Measurements from ENCODE around the gene DLST. TPM values are rescaled to one million over a fixed set of nuclear protein-coding genes. Genes with fewer than 3 reads are reported as not detected.

Gene DLST
- total RNA-seq, 1 donor from 2014 or later = 102 TPM

DNA sequence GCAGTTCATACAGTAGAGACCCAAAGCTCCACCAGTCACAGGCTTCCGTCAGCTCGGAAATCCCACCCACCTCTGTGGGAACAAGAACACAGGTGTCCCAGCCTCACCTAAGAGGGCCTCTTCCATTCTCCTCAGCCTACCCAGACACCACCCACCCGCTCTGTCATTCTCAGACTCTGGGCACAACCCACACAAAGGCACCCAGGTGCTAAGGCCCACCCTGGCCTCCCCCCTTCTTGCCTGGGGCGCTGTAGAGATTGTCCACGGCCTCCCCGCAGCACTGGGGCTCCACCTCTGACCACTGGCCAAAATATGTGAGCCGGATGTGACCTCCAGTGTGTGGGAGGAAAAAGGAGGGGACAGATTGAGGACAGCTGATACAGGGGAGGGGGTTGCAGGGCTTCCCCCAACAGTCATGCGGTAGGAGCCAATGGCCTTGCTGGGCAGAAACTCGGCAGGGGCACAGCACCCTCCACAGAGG is 27.2 kb downstream of the DLST start:
- Mint-ChIP-seq H3K9me3 (no peaks in the 10 kb centered on the region), H3K36me3 (ENCODE audit: low read depth) (peaks cover 9% of the 10 kb centered on the region), H3K4me1 (ENCODE audit: low read depth) (no peaks in the 10 kb centered on the region), H3K4me3 (ENCODE audit: low read depth) (no peak overlapping the region), H3K27ac (no peak overlapping the region), H3K27me3 (ENCODE audit: low read depth) (no peaks in the 10 kb centered on the region)
- intact Hi-C loops (cut with micrococcal nuclease) = no loop called here
- DNase-seq (ENCODE audit: low spot score) = no peak

DNA sequence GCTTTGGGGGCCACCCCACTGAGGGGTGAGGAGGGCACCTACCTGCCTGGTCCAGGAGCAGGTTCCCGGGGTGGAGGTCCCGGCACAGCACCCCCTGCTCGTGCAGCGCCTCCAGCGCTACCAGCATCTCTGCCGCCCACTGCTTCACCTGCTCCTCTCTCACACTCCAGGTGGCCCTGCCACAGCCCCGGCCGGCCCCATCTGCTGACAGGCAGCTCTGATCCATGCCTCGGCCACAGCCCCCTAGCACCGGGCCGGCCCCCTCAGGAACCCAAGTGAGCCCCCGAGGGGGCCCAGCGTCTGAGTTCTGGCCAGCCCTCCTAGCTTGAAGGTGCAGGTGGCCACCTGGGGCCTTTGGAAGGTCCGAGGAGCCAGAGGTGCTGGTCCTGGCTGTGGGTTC is 27.8 kb downstream of the DLST start:
- DNase-seq (ENCODE audit: low spot score) = no peak
- no peaks in the 10 kb centered on the region for H3K9me3 Mint-ChIP-seq
- H3K27ac Mint-ChIP-seq = no peak overlapping the region
- intact Hi-C loops (cut with micrococcal nuclease) = no loop called here
- no peaks in the 10 kb centered on the region for H3K27me3 Mint-ChIP-seq (ENCODE audit: low read depth)
- H3K4me3 Mint-ChIP-seq (ENCODE audit: low read depth) = no peak overlapping the region
- peaks cover 6% of the 10 kb centered on the region for H3K36me3 Mint-ChIP-seq (ENCODE audit: low read depth)
- H3K4me1 Mint-ChIP-seq (ENCODE audit: low read depth) = no peaks in the 10 kb centered on the region

DNA sequence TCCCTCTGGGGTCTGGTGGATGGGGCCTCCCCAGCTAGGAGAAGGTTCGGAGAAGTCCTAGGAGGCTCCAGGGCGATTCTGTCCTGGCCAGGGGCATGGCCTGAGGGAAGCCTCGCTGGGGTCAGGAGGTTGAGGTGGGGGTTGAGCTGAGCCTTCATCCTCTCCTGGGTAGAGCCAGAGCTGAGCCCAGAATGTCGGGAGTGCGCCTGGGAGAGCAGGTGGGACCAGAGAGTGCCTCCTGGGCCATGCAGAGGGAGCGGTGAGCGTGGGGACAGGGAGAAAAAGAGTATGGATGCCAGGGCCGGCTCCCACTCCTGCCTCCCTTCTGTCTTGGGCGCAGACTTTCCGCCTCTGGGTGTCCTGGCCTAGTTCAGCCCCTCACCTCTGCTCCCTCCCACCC is 28.2 kb downstream of the DLST start:
- Mint-ChIP-seq H3K27ac (no peak overlapping the region), H3K27me3 (ENCODE audit: low read depth) (no peaks in the 10 kb centered on the region), H3K4me1 (ENCODE audit: low read depth) (no peaks in the 10 kb centered on the region), H3K9me3 (no peaks in the 10 kb centered on the region), H3K36me3 (ENCODE audit: low read depth) (peaks cover 6% of the 10 kb centered on the region), H3K4me3 (ENCODE audit: low read depth) (no peak overlapping the region)
- no peak for DNase-seq (ENCODE audit: low spot score)
- intact Hi-C loops (cut with micrococcal nuclease) = no loop called here

DNA sequence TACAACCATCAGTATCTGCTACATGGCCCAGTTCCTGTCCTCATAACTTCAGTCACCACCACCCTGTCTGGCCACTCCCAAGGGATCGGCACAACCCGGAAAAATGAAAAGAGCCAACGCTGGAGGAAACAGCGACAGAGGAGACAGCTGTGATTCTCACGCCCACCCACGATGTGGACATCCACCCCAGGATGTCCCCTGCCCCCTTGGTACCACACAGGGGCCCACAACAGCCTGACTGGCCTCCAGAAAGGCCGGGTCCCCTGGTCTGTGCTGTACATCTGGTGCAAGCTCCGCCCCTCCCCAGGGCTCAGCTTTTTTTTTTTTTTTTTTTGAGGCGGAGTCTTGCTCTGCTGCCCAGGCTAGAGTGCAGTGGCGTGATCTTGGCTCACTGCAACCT is 28.8 kb downstream of the DLST start:
- Mint-ChIP-seq H3K27ac (no peak overlapping the region), H3K27me3 (ENCODE audit: low read depth) (no peaks in the 10 kb centered on the region), H3K4me3 (ENCODE audit: low read depth) (no peak overlapping the region), H3K9me3 (no peaks in the 10 kb centered on the region), H3K36me3 (ENCODE audit: low read depth) (peaks cover 3% of the 10 kb centered on the region), H3K4me1 (ENCODE audit: low read depth) (no peaks in the 10 kb centered on the region)
- no peak for DNase-seq (ENCODE audit: low spot score)
- intact Hi-C loops (cut with micrococcal nuclease) = no loop called here

DNA sequence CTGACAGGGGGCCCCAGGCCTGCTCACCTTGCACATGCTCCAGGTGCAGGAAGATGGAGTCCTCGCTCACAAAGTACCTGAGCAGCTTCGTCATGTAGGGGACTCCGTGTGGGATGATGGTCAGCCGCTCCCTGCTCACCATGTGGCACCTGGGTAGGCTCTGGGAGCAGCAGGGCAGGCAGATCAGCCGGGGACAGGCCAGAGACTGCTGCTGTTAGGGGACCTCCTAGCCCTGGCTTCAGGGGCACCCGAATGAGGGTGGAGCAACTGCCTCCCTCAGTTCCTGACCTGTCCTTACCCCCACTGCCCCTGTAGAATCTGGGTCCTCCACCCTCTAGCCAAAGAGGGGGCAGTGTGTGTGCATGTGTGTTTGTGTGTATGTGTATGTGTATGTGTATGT is 29.5 kb downstream of the DLST start:
- Mint-ChIP-seq H3K27ac (no peak overlapping the region), H3K4me3 (ENCODE audit: low read depth) (no peak overlapping the region), H3K36me3 (ENCODE audit: low read depth) (no peaks in the 10 kb centered on the region), H3K4me1 (ENCODE audit: low read depth) (no peaks in the 10 kb centered on the region), H3K27me3 (ENCODE audit: low read depth) (no peaks in the 10 kb centered on the region), H3K9me3 (no peaks in the 10 kb centered on the region)
- no peak for DNase-seq (ENCODE audit: low spot score)
- intact Hi-C loops (cut with micrococcal nuclease) = no loop called here

DNA sequence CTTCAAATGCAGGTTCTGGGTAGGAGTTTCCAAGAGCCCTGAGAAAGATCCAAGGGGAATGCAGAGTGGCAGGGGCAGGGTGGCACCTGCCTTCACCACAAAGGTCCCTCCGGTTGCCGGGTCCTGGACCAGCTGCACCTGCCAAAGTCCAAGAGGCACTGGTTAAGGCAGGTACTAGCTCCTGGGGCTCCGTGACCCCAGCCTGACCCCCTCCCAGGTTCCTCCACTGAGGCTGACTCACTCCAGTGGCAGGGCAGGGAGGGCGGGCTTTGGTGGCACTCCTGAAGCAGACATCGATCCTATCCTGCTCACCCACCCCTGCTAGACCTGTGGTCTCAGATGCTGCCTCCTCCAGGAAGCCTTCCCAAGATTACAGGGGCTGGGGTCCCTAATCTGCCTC is 30.0 kb downstream of the DLST start:
- Mint-ChIP-seq H3K36me3 (ENCODE audit: low read depth) (no peaks in the 10 kb centered on the region), H3K4me3 (ENCODE audit: low read depth) (no peak overlapping the region), H3K27ac (no peak overlapping the region), H3K4me1 (ENCODE audit: low read depth) (no peaks in the 10 kb centered on the region), H3K9me3 (no peaks in the 10 kb centered on the region), H3K27me3 (ENCODE audit: low read depth) (no peaks in the 10 kb centered on the region)
- DNase-seq (ENCODE audit: low spot score) = no peak
- intact Hi-C loops (cut with micrococcal nuclease) = no loop called here

DNA sequence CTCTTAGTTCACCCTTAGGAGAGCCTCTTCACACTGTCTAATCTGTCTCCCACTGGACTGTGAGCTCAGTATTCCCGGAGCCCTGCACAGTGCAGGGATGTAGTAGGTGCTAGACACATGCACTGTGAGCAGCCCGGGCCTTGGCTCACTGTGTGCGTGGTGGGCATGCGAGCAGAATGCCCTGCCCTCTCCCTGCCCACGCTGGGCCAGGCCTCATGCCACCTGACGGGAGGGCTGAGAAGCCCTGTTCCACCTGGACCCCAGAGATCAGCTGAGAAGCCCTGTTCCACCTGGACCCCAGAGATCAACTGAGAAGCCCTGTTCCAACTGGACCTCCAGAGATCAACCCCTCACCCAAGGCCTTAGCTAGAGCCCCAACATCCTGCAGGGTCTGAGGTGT is 30.4 kb downstream of the DLST start:
- intact Hi-C loops (cut with micrococcal nuclease) = no loop called here
- Mint-ChIP-seq H3K4me1 (ENCODE audit: low read depth) (no peaks in the 10 kb centered on the region), H3K4me3 (ENCODE audit: low read depth) (no peak overlapping the region), H3K36me3 (ENCODE audit: low read depth) (no peaks in the 10 kb centered on the region), H3K27ac (no peak overlapping the region), H3K9me3 (no peaks in the 10 kb centered on the region), H3K27me3 (ENCODE audit: low read depth) (no peaks in the 10 kb centered on the region)
- no peak for DNase-seq (ENCODE audit: low spot score)

DNA sequence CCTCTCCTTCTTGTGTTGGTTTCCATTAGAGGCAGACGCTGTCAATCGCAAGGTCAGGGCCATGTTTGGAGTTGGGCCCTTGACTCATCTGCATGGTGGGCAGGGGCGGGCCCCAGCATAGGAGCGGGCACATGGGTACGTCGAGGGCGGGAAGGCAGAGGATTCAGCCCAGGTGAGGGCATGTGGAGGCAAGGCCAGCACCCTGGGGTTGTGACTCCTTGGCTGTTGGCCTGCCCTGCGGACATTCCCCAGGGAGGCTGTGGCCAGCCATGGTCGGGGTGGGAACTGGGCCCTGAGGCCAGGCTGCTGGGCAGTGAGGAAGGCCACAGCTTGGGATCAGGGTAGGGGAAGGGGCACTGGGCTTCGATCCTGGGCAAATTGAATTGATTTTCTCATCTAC is 31.1 kb downstream of the DLST start:
- Mint-ChIP-seq H3K4me3 (ENCODE audit: low read depth) (no peak overlapping the region), H3K27me3 (ENCODE audit: low read depth) (no peaks in the 10 kb centered on the region), H3K27ac (no peak overlapping the region), H3K9me3 (no peaks in the 10 kb centered on the region), H3K36me3 (ENCODE audit: low read depth) (no peaks in the 10 kb centered on the region), H3K4me1 (ENCODE audit: low read depth) (no peaks in the 10 kb centered on the region)
- intact Hi-C loops (cut with micrococcal nuclease) = no loop called here
- no peak for DNase-seq (ENCODE audit: low spot score)

DNA sequence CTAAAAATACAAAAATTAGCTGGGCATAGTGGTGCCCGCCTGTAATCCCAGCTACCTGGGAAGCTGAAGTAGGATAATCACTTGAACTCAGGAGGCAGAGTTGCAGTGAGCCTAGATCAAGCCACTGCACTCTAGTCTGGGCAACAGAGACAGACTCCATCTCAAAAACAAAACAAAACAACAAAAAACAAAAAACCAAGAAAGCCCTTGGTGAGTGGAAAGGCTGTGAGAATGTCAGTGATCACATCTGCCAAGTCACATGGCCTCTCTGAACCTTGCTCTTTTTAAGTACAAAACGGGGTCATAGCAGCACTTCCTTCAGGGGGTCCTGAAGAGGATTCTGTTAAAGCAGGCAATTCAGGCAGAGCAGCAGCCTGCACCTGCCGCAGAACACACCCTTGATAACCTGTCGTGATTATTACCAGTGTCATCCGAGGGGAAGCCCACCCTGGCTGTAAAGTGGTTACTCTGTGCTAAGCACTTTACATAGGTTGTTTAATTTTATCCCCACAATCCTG is 31.7 kb downstream of the DLST start:
- Mint-ChIP-seq H3K9me3 (no peaks in the 10 kb centered on the region), H3K4me1 (ENCODE audit: low read depth) (no peaks in the 10 kb centered on the region), H3K27me3 (ENCODE audit: low read depth) (no peaks in the 10 kb centered on the region), H3K36me3 (ENCODE audit: low read depth) (no peaks in the 10 kb centered on the region), H3K4me3 (ENCODE audit: low read depth) (no peak overlapping the region), H3K27ac (no peak overlapping the region)
- no peak for DNase-seq (ENCODE audit: low spot score)
- intact Hi-C loops (cut with micrococcal nuclease) = no loop called here

DNA sequence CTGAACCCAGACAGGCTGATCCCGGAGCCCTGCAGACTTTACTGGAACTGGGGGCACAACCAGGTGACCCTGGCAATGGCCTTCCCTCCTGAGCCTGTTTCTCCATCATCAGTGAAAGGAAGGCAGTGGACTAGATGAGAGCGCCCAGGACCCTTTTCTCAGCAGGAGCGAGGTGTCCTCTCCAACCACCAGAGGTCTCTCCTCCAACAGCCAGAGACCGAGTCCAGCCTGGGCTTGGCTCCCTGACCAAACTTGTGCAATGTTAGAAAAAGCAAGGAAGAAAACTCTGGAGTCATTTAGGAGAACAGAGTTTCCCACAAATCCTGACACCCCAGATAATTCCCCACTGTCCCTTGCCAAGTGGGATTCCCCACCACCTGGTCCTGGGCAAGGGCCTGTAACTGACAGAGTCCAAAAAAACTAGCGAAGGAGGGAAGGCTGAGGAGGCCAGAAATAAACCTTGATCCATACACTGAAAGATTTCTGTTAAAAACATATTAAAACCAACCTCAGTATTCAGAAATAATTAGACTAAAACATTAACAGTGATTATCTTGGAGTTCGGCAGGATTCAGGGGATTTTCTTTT is 32.4 kb downstream of the DLST start:
- H3K27me3 Mint-ChIP-seq (ENCODE audit: low read depth) = no peaks in the 10 kb centered on the region
- no peak overlapping the region for H3K27ac Mint-ChIP-seq
- H3K4me1 Mint-ChIP-seq (ENCODE audit: low read depth) = no peaks in the 10 kb centered on the region
- no peak overlapping the region for H3K4me3 Mint-ChIP-seq (ENCODE audit: low read depth)
- no peak for DNase-seq (ENCODE audit: low spot score)
- intact Hi-C loops (cut with micrococcal nuclease) = no loop called here
- no peaks in the 10 kb centered on the region for H3K9me3 Mint-ChIP-seq
- H3K36me3 Mint-ChIP-seq (ENCODE audit: low read depth) = no peaks in the 10 kb centered on the region

DNA sequence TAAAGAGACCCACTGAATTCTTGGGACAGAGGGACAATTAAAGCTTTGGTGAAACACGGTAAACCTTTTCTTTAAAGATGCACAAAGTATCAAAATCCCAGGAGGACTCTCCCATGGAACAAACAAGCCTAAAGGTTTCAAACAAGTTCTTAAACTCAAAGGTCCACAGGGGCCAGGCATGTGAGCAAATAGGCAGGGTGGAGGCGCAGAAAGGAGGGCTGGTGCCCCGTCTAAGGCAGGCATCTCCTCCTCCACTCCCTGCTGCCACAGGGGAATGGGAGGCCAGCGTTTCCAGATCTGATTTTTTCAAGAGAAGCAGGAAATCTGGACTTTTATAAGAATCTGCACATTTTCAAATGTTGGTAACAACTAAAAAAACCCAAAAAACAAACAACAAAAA is 33.7 kb downstream of the DLST start:
- DNase-seq (ENCODE audit: low spot score) = no peak
- intact Hi-C loops (cut with micrococcal nuclease) = no loop called here
- Mint-ChIP-seq H3K27ac (no peak overlapping the region), H3K4me1 (ENCODE audit: low read depth) (no peaks in the 10 kb centered on the region), H3K4me3 (ENCODE audit: low read depth) (no peak overlapping the region), H3K36me3 (ENCODE audit: low read depth) (no peaks in the 10 kb centered on the region), H3K27me3 (ENCODE audit: low read depth) (no peaks in the 10 kb centered on the region), H3K9me3 (no peaks in the 10 kb centered on the region)

DNA sequence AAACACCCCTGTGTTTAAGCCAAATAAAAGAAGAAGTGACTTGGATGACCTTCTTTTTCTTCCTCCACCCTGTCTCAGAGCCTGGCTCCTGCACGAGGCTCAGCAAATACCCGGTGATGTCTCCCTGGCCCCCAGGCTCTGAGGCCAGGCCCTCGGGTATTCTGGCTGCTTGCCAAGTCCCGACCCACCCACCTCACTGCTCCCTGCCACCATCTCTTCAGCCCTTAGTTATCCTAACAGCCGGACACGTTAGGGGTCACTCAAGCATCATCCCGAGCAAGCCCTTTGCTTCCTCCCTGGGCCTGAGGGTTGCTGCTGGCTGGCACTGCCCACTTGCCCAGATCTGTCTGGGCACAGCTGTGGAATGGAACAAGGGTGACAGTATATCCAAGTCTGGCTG is 34.1 kb downstream of the DLST start:
- no peaks in the 10 kb centered on the region for H3K36me3 Mint-ChIP-seq (ENCODE audit: low read depth)
- no peaks in the 10 kb centered on the region for H3K4me1 Mint-ChIP-seq (ENCODE audit: low read depth)
- intact Hi-C loops (cut with micrococcal nuclease) = no loop called here
- H3K9me3 Mint-ChIP-seq = no peaks in the 10 kb centered on the region
- H3K27me3 Mint-ChIP-seq (ENCODE audit: low read depth) = no peaks in the 10 kb centered on the region
- DNase-seq (ENCODE audit: low spot score) = no peak
- no peak overlapping the region for H3K27ac Mint-ChIP-seq
- H3K4me3 Mint-ChIP-seq (ENCODE audit: low read depth) = no peak overlapping the region

DNA sequence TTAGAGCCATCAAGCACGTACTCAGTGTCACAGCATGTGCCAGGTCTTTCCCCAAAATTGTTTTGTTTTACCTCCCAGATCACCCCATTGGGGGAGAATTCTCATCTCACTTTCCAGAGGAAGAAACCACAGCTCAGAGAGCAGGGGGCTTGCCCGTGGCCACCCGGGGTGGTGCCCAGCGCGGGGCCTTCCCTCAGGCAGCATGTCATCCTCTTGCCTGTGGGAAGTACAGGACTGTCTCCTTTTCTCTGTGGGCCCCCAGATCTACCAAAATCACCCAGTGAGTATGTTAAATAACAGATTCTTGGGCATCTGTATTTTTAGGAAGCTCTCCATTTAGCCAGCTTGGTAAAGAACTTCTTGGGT is 35.4 kb downstream of the DLST start:
- no peak overlapping the region for H3K27ac Mint-ChIP-seq
- H3K4me1 Mint-ChIP-seq (ENCODE audit: low read depth) = no peaks in the 10 kb centered on the region
- no peaks in the 10 kb centered on the region for H3K9me3 Mint-ChIP-seq
- no peak for DNase-seq (ENCODE audit: low spot score)
- intact Hi-C loops (cut with micrococcal nuclease) = no loop called here
- no peak overlapping the region for H3K4me3 Mint-ChIP-seq (ENCODE audit: low read depth)
- H3K27me3 Mint-ChIP-seq (ENCODE audit: low read depth) = no peaks in the 10 kb centered on the region
- no peaks in the 10 kb centered on the region for H3K36me3 Mint-ChIP-seq (ENCODE audit: low read depth)

DNA sequence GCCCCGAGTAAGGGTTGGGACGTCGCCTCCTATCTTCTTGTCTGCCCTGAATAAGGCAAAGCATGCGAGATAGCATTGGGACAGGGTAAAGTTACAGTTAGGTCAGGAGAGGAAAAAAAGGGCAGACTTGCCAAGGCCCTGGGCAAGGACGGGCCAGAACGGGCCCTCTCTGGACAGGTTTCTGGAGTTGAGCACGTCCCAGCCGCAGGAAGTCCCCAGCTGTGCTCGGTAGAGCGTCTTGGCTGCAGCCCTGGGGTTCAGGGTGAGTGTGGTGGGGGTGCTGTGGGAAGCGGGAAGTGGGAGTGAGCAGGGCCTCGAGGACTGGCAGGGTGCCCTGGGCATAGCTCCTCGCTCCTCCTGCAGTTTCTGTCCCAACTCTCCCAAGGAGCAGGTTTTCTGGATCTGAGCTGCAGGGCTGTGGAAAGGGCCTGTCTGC is 35.9 kb downstream of the DLST start:
- Mint-ChIP-seq H3K4me3 (ENCODE audit: low read depth) (no peak overlapping the region), H3K9me3 (no peaks in the 10 kb centered on the region), H3K27me3 (ENCODE audit: low read depth) (no peaks in the 10 kb centered on the region), H3K4me1 (ENCODE audit: low read depth) (peaks cover 1% of the 10 kb centered on the region), H3K27ac (no peak overlapping the region), H3K36me3 (ENCODE audit: low read depth) (no peaks in the 10 kb centered on the region)
- intact Hi-C loops (cut with micrococcal nuclease) = no loop called here
- no peak for DNase-seq (ENCODE audit: low spot score)
